ENCODE data around the gene PFDN2.

PFDN2 gene

GRCh38 chr1:161117759-161118581 is at the start of gene PFDN2, which contains the start of gene NIT1:
PFDN2 (minus strand) TSS chr1:161118037; CDS start chr1:161118026, 11 bp downstream.
NIT1 (plus strand) TSS chr1:161118105; CDS start chr1:161118177, 72 bp downstream.
- TF ChIP-seq CTCF (IDR thresholded peaks at IDR 0.05): no peak
- no peaks in the 10 kb centered on the region for H3K9me3 ChIP-seq (ENCODE audit: control insufficient read depth, low read length)
- H2AFZ ChIP-seq: peak within 1 kb of the TSS; percentile 86
- H3K27me3 ChIP-seq (ENCODE audit: control insufficient read depth, insufficient read depth, low read length): no peaks in the 10 kb centered on the region
- peak within 1 kb of the TSS; percentile 80 for H3K4me2 ChIP-seq (ENCODE audit: low read length)
- H3K4me3 ChIP-seq (ENCODE audit: low read depth, low read length): peak within 1 kb of the TSS; percentile 93
- H3K27ac ChIP-seq: peak within 1 kb of the TSS; percentile 93
- H3K9ac ChIP-seq: peak within 1 kb of the TSS; percentile 43
- no peaks in the 10 kb centered on the region for H3K36me3 ChIP-seq (ENCODE audit: control insufficient read depth, insufficient read depth, low read length)
- H3K79me2 ChIP-seq: peaks cover 31% of the 10 kb centered on the region
- H3K4me1 ChIP-seq: peaks cover 13% of the 10 kb centered on the region

GRCh38 chr1:161166669-161167548 is 49.1 kb upstream of the PFDN2 start:
- Histone ChIP-seq H3K36me3 (ENCODE audit: control insufficient read depth, insufficient read depth, low read length) (no peaks in the 10 kb centered on the region), H3K4me2 (ENCODE audit: low read length) (peak overlapping the region; percentile 80), H3K27ac (peak overlapping the region; percentile 93), H3K9ac (no peak overlapping the region), H3K4me3 (ENCODE audit: low read depth, low read length) (peak overlapping the region; percentile 89), H3K9me3 (ENCODE audit: control insufficient read depth, low read length) (no peaks in the 10 kb centered on the region), H3K79me2 (no peaks in the 10 kb centered on the region), H3K4me1 (no peaks in the 10 kb centered on the region), H3K27me3 (ENCODE audit: control insufficient read depth, insufficient read depth, low read length) (no peaks in the 10 kb centered on the region), H2AFZ (peak overlapping the region; percentile 77)
- TF ChIP-seq CTCF (IDR thresholded peaks at IDR 0.05): no peak

DNA sequence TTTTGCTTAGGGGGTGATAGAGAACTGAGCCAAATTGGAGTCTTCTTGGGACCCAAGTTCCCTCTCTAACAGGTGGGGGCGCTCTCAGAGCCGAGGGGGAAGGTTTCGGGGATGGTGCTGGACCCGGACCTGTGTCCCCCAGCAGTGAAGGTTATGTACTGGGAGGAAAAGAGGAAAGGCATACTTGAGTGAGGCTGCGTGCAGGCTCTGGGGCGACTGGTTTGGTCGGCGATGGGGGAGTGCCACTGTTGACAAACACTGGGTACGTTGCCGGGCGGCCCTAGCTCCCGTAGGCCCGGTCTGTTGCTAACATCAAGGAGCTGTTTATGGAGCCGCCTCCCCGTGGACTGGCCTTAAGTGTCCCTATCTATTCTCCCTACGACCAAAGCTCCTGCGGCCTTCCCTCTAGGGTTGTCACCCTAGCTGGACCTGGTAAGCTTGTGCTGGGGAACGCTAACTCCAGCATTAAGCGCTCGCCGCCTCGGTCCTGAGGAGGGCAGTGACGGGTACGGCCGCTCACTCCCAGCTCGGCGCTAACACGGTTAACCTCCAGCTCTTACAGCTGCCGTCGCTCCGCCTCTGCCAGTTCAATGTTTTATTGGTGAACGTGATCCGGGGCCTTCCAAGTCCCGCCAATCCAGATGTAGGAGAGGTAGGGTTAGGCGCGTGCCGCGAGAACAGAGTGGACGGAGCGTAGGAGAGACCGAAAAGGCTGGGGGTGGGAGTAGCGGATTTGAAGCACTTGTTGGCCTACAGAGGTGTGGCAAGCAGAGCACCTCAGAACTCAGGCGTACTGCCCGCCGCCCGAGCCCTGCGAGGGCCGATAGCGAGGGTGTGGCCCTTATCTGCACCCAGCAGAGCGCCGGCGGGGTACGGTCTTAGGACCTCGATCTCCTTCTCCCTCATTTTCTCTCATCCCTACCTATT is 48.2 kb upstream of the PFDN2 start, which contains the start of gene PPOX:
PPOX (plus strand) TSS at position 685 of the 927 bp plus-strand sequence. CDS start 422 bp downstream, outside the sequence.
- H2AFZ ChIP-seq: peak within 1 kb of the TSS; percentile 77
- H3K4me2 ChIP-seq (ENCODE audit: low read length): peak within 1 kb of the TSS; percentile 80
- no peaks in the 10 kb centered on the region for H3K79me2 ChIP-seq
- peak within 1 kb of the TSS; percentile 89 for H3K4me3 ChIP-seq (ENCODE audit: low read depth, low read length)
- peak within 1 kb of the TSS; percentile 21 for H3K9ac ChIP-seq
- no peaks in the 10 kb centered on the region for H3K27me3 ChIP-seq (ENCODE audit: control insufficient read depth, insufficient read depth, low read length)
- peak within 1 kb of the TSS; percentile 93 for H3K27ac ChIP-seq
- no peaks in the 10 kb centered on the region for H3K4me1 ChIP-seq
- H3K36me3 ChIP-seq (ENCODE audit: control insufficient read depth, insufficient read depth, low read length): no peaks in the 10 kb centered on the region
- H3K9me3 ChIP-seq (ENCODE audit: control insufficient read depth, low read length): no peaks in the 10 kb centered on the region
- TF ChIP-seq CTCF (IDR thresholded peaks at IDR 0.05): peak; percentile 29

GRCh38 chr1:161164901-161165610 is 47.2 kb upstream of the PFDN2 start:
- no peak for TF ChIP-seq CTCF (IDR thresholded peaks at IDR 0.05)
- Histone ChIP-seq H3K36me3 (ENCODE audit: control insufficient read depth, insufficient read depth, low read length) (no peaks in the 10 kb centered on the region), H3K4me3 (ENCODE audit: low read depth, low read length) (peak overlapping the region; percentile 89), H3K4me2 (ENCODE audit: low read length) (peak overlapping the region; percentile 80), H3K79me2 (no peaks in the 10 kb centered on the region), H3K27ac (peak overlapping the region; percentile 93), H2AFZ (no peak overlapping the region), H3K4me1 (no peaks in the 10 kb centered on the region), H3K9me3 (ENCODE audit: control insufficient read depth, low read length) (no peaks in the 10 kb centered on the region), H3K27me3 (ENCODE audit: control insufficient read depth, insufficient read depth, low read length) (no peaks in the 10 kb centered on the region), H3K9ac (no peak overlapping the region)

All from parathyroid adenoma (tissue), 2 donors.